ENCODE data around the gene PPP4R1. TPM values are rescaled to one million over a fixed set of nuclear protein-coding genes. Genes with fewer than 3 reads are reported as not detected.
"Not testable (repeated sequence)": the region's sequence is repeated elsewhere in the genome, so short reads cannot be mapped to it uniquely, and the experiment has no call there.

Gene PPP4R1
- total and polyA plus RNA-seq, 10 donors = 11.3 to 135 (median 81.8) TPM

- DNase-seq = no peak
- Histone ChIP-seq H3K36me3 (peaks cover 0 to 22% (median 0%) of the 10 kb centered on the region in 6 donors), H3K27ac (no peak overlapping the region), H3K4me1 (peaks cover 21 to 88% (median 41%) of the 10 kb centered on the region in 6 donors), H3K4me3 (no peak overlapping the region), H3K9me3 (no peaks in the 10 kb centered on the region), H3K27me3 (replicated peaks in 1 of 7) (no peaks in the 10 kb centered on the region)
- WGBS, 5 donors = 81 to 92% (median 85%) methylated on average over 7 of the region's 7 CpGs
- TF ChIP-seq POLR2AphosphoS5 (IDR thresholded peaks at IDR 0.05) (no peak), POLR2A (IDR thresholded peaks at IDR 0.05) (no peak), CTCF (IDR thresholded peaks at IDR 0.05 in 8 of 11, conservative IDR thresholded peaks at IDR 0.05 in 3 of 11) (no peak)
- intact Hi-C loops (cut with DNase I; ENCODE audit: low total_unique reads) = no loop called here
These were observed 5.2 kb downstream of the PPP4R1 start for GRCh38 chr18:9609190-9609589.

- TF ChIP-seq POLR2A (IDR thresholded peaks at IDR 0.05) (no peak), POLR2AphosphoS5 (IDR thresholded peaks at IDR 0.05) (no peak), CTCF (IDR thresholded peaks at IDR 0.05 in 8 of 11, conservative IDR thresholded peaks at IDR 0.05 in 3 of 11) (no peak)
- Histone ChIP-seq H3K36me3 (peaks cover 0 to 22% (median 0%) of the 10 kb centered on the region in 6 donors), H3K4me1 (peaks cover 21 to 89% (median 41%) of the 10 kb centered on the region in 6 donors), H3K27ac (no peak overlapping the region), H3K4me3 (no peak overlapping the region), H3K27me3 (replicated peaks in 1 of 7) (no peaks in the 10 kb centered on the region), H3K9me3 (no peaks in the 10 kb centered on the region)
- intact Hi-C loops (cut with DNase I; ENCODE audit: low total_unique reads) = no loop called here
- DNase-seq = no peak
- WGBS, 5 donors = 26 to 62% (median 41%) methylated on average over 1 of the region's 1 CpG
These were observed 5.6 kb downstream of the PPP4R1 start for GRCh38 chr18:9608728-9609127.

DNA sequence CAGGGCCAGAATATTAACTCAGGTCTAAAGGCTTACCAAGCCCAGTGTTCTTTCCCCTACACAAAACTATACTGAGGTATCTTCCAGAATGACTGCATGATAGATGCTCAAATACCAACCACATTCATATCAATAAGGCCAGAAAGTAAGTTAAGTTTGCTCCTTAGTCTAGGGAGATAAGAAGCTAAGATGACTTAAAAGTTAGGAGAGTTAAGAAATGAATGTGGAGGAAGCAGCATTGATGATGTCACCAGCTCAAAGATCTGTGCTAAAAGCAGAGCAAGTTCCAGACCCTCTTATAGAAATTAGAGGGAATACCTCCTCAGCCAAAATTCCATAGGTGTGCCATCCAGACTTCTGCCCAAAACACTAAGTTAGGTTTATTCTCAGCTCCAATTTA, 6.1 kb downstream of the PPP4R1 start:
- intact Hi-C loops (cut with DNase I; ENCODE audit: low total_unique reads) = no loop called here
- DNase-seq = no peak
- Histone ChIP-seq H3K27me3 (replicated peaks in 1 of 7) (no peaks in the 10 kb centered on the region), H3K4me3 (no peak overlapping the region), H3K27ac (no peak overlapping the region), H3K4me1 (peaks cover 19 to 85% (median 38%) of the 10 kb centered on the region in 6 donors), H3K9me3 (no peaks in the 10 kb centered on the region), H3K36me3 (peaks cover 0 to 22% (median 0%) of the 10 kb centered on the region in 6 donors)
- TF ChIP-seq POLR2AphosphoS5 (IDR thresholded peaks at IDR 0.05) (no peak), CTCF (IDR thresholded peaks at IDR 0.05 in 8 of 11, conservative IDR thresholded peaks at IDR 0.05 in 3 of 11) (no peak), POLR2A (IDR thresholded peaks at IDR 0.05) (no peak)

DNA sequence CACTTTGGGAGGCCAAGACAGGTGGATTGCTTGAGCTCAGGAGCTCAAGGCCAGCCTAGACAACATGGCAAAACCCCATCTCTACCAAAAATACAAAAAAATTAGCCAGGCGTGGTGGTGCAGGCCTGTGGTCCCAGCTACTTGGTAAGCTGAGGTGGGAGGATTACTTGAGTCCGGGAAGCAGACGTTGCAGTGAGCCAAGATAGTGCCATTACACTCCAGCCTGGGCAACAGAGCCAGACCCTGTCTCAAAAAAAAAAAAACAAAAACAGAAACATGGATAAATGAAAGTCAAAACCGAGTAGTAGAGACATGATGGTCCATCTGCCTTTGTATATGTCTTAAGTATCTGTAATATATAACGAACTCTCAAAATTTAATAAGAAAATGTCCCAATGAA, 7.2 kb downstream of the PPP4R1 start:
- intact Hi-C loops (cut with DNase I; ENCODE audit: low total_unique reads); DNase-seq; H3K4me3 ChIP-seq; H3K27me3 ChIP-seq (replicated peaks in 1 of 7); H3K9me3 ChIP-seq; H3K27ac ChIP-seq: not testable (repeated sequence)
- peaks cover 0 to 22% (median 0%) of the 10 kb centered on the region in 6 donors for H3K36me3 ChIP-seq
- peaks cover 7 to 73% (median 27%) of the 10 kb centered on the region in 6 donors for H3K4me1 ChIP-seq
- WGBS, 5 donors = 84 to 95% (median 92%) methylated on average over 5 of the region's 5 CpGs

DNA sequence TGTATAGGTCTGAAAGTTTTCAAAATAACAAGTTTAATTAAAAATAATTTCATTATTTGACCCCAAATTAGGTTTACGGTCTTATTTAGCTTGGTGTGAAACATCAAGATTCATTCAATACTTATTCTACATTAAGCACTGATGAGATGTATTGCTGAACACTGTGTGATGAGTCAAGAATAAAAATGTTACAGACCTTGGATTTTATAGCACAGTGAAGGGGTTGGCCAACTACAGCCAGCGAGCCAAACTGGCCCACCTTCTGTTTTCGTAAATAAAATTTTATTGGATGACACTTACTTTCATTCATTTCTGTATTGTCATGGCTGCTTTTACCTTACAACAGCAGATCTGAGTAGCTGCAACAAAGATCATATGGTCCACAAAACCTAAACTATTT, 8.3 kb downstream of the PPP4R1 start:
- H3K27ac ChIP-seq = no peak overlapping the region
- no peak for TF ChIP-seq POLR2A (IDR thresholded peaks at IDR 0.05)
- no peak for TF ChIP-seq CTCF (IDR thresholded peaks at IDR 0.05 in 8 of 11, conservative IDR thresholded peaks at IDR 0.05 in 3 of 11)
- TF ChIP-seq POLR2AphosphoS5 (IDR thresholded peaks at IDR 0.05) = no peak
- intact Hi-C loops (cut with DNase I; ENCODE audit: low total_unique reads) = no loop called here
- H3K27me3 ChIP-seq (replicated peaks in 1 of 7) = no peaks in the 10 kb centered on the region
- H3K4me1 ChIP-seq = peaks cover 1 to 62% (median 19%) of the 10 kb centered on the region in 6 donors
- H3K36me3 ChIP-seq = peaks cover 0 to 13% (median 0%) of the 10 kb centered on the region in 6 donors
- peaks cover 0 to 8% (median 5%) of the 10 kb centered on the region in 8 donors for H3K9me3 ChIP-seq
- DNase-seq = no peak
- H3K4me3 ChIP-seq = no peak overlapping the region
- 85 to 99% (median 96%) methylated on average over 3 of the region's 3 CpGs for WGBS, 5 donors

Data from spleen (tissue), 11 donors.